GM21381 (cell line): ENCODE data around the gene LRRFIP1.
"Not testable (repeated sequence)": the region's sequence is repeated elsewhere in the genome, so short reads cannot be mapped to it uniquely, and the experiment has no call there.

Experiments used
- ATAC-seq: cut with Tn5 transposase; IDR thresholded peaks from one replicate; pipeline ENCODE4 v1.9.1; 2021; ENCODE audit warnings: mild to moderate bottlenecking, moderate library complexity; ENCODE audit not compliant: unreplicated experiment

The LRRFIP1 gene, protein sequence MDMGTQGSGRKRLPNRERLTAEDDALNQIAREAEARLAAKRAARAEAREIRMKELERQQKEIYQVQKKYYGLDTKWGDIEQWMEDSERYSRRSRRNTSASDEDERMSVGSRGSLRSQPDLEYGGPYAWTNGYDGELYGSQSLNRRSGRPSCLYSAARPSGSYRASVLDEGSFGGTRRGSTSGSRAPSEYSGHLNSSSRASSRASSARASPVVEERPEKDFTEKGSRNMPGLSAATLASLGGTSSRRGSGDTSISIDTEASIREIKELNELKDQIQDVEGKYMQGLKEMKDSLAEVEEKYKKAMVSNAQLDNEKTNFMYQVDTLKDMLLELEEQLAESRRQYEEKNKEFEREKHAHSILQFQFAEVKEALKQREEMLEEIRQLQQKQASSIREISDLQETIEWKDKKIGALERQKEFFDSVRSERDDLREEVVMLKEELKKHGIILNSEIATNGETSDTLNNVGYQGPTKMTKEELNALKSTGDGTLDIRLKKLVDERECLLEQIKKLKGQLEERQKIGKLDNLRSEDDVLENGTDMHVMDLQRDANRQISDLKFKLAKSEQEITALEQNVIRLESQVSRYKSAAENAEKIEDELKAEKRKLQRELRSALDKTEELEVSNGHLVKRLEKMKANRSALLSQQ

DNA sequence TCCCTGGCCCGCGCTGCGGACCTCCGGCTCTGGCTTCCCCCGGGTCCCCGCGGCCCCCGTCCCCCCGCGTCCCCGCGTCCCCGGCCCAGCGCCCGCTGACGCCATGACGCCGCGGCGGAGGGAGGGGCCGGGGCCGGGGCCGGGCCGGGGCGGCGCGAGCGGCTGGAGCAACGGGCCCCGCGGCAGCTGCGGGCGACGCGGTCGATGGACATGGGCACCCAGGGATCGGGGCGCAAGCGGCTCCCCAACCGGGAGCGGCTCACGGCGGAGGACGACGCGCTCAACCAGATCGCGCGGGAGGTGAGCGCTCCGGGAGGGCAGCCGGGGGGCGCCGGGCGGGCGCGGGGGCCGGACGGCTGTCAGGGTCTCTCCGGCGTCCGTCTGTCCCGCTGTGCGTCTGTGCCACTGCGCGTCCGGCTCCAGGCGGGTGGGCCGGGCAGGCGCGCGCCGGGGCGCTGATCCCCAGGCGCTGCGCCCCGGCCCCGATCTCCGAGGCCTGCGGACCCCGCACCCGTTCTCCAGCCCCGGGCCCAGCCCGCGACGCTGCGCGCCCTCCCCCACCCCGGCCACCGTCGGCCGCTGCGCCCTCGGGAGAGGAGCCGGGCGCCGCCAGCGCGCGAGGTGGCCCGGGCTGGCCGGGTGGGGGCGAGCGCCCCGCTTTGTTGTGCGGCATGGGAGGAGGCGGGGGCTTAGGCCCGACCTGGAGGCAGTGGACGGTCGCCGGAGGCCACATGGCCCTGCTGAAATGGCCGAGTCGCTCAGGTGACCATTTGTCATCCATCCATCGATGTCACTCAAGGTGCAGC, at the start of gene LRRFIP1:
TSS of gene LRRFIP1 (plus strand) at position 147 of the 806 bp plus-strand sequence. CDS start at position 205, 58 bp downstream.
- ATAC-seq, result no peak

DNA sequence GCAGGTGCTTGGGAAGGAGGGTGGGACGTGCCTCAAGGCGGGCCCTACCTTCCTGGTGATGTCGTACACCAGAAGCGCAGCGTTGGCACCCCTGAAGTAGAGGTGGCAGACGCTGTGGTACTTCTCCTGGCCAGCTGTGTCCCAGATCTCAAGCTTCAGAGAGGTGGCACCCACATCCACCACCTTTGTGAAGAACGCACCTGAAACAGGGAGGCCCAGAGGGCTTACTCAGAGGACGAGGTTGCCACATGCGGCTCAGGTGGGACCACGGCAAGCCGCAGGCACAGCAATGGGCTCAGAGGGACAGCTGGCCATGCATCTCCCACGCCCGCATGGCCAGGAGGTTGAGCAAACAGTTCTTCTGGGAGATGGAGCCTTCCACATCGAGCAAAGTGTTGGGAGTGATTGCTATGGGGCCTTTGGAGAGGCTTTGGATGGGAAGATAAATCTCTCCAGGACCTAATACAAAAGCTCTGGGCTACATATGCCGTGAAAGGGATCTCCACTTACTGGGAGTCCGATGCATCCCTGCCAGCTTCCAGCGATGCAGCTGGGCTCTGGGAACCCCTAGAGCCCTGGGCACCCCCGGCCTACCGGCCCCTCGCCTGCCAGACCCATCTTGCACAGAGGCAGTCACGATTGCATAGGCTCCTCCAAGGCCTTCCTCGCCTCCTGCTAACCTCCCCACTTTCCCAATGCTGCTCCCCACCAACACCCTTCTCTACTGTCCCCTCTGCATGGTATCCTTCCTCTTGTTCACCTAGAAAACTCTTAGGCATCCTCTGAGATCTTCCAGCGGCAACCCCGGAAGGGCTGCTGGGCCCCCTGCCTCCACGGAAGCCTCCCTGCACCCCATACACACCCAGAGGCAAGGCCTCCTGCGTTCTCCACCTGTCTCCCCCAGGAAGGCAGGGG, 49.2 kb upstream of the LRRFIP1 start:
- no peak for ATAC-seq

DNA sequence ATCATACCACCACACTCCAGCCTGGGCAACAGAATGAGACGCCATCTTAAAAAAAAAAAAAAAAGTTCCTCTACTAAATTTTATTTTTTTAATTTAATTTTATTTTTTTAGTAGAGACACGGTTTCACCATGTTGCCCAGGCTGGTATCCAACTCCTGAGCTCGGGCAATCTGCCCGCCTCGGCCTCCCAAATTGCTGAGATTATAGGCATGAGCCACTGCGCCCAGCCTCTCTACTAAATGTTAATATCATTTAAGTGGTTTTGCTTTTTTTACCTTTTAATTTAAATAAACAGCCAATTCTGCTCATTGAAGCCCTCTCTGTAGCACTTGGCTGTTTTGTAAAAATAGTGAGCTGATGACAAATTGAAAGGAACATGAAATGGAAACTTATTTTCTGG, 46.1 kb upstream of the LRRFIP1 start:
- no peak for ATAC-seq

DNA sequence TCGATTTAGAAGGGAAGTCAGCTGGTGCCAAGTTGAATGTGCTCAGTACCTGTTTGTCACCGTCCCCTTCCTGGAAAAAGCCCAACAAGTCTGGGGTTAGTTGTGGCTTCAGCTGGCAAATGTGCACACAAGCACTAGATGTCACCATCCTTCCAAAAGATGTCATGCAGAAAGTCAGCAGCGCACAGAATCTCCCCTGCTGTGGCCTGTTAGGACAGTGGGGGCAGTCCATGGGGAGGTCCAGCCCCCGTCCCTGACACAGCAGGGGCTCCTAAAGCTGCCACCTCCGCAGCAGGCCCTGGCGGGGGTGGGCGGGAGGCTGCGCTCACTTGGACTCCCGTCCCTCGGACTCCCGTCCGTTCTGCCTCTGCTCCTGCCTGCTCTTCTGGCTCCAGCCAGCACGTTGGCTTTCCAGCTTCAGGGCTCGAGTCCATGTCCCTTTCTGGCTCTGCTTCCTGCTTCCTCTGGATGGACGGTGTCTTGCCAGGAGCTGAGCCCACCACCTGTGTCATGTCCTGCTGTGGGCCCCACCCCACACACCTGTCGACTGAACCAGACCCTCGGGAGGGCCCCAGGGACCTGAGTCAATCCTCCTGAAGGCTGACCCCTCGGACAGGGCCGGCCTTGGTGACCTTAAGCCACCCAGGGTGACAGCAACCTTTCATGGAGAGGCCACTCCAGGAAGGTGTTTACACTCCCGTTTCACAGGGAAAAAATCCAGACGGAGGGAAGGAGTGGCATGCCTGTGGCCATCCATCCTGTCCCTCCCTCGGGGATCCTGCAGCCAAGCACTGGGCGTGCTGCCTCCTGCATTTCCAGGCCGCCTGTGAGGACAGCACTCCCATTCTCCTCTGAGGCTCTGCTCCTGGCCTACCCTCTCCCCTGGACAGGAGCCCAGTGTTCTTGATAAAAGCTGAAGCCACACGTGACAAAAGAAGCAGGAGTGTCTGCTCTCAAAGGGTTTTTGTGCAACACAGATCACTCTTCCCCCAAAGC, 45.3 kb upstream of the LRRFIP1 start:
- no peak for ATAC-seq

DNA sequence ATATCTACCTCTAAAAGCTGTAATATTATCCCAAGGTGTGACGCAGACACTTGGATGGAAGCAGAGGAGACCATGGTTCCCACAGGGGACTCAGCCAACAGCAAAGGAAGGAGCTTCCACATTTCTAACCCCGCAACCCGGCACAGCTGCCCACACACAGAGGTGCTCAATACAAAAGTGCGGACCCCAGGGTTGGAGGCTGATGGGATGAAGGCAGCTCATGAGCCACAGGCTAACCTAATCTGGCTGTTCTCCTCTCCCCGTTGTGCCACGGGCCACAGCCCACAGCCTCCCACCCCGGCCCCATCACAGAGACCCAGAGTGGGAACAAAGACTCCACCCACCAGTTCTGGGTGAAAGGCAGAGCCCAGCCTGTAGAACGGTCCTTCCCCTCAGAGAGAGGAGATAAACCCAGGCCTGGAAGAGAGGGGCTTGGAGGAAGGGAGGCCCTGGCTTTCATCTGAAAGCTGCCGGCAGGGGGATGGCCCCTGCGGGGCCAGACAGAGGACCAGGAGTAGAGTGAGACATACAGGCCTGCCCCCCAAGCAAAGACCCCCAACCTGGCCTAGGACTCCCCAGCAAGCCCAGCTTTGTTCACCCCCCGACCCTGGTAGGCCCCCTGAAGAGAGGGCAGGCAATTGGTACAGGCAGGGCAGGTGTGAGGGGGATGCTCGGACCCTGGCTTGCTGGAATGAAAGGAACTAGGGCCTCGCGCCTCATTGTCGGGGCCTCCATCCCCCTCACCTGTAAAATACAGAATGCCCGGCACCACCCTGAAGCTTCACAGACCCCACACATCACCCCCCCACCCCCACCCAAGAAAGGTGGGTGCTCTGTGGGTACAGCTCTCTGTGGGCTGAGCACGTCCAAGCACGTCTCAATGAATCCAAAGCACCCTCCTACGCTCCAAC, 43.7 kb upstream of the LRRFIP1 start:
- no peak for ATAC-seq

DNA sequence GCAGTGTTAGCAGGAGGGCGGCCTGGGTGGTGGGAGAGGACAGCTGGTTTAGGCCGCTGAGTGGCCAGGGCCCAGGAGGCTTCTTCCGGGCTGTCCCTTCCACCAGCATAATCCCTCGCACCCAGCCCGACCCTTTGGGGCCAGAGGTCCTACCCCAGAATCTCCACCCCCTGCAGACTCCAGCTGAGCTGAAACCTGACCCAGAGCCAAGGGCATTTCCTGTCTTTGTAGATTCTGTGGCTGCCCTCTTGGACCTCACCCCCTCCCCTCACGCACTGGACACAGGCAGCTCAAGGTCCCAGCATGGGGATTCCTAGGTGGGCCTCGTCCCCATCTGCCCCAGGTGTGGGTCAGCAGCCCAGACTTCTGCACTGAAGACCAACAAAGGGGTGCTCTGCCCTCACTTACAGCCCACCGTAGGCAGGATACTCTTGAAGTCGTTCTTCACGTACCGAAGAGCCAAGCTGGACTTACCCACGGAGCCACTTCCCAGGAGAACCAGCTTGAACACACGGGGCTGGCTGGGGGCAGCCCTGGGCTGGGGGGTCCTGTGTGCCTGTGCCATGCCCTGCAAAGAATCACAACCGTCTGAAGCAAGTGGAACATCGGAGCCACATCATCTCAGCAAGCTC, 41.7 kb upstream of the LRRFIP1 start:
- no peak for ATAC-seq

DNA sequence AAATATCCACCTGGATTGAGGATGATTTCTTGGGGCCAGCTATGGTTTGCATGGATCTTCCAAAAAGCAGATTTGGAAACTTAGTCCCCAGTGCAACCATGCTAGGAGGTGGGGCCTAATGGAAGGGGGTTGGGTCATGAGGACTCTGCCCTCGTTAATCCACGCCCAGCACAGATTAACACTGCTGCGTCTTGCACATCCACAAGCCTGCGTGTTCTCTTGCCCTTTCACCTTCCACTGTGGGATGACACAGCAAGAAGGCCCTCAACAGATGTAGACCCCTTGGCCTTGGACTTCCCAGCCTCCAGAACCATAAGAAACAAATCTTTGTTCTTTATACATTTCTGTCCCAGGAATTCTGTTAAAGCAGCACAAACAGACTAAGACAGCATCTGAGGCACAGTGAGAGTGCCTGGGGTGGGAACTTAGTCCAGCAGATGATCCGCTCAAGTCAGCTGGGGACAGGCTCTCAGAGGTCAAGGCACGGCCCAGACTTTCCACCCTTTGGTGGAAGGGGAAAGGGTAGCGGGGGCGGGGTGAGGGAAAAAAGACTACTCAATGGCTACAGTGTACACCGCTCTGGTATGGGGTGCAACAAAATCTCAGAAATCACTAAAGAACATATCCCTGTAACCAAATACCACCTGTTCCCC, 39.2 kb upstream of the LRRFIP1 start:
- no peak for ATAC-seq

DNA sequence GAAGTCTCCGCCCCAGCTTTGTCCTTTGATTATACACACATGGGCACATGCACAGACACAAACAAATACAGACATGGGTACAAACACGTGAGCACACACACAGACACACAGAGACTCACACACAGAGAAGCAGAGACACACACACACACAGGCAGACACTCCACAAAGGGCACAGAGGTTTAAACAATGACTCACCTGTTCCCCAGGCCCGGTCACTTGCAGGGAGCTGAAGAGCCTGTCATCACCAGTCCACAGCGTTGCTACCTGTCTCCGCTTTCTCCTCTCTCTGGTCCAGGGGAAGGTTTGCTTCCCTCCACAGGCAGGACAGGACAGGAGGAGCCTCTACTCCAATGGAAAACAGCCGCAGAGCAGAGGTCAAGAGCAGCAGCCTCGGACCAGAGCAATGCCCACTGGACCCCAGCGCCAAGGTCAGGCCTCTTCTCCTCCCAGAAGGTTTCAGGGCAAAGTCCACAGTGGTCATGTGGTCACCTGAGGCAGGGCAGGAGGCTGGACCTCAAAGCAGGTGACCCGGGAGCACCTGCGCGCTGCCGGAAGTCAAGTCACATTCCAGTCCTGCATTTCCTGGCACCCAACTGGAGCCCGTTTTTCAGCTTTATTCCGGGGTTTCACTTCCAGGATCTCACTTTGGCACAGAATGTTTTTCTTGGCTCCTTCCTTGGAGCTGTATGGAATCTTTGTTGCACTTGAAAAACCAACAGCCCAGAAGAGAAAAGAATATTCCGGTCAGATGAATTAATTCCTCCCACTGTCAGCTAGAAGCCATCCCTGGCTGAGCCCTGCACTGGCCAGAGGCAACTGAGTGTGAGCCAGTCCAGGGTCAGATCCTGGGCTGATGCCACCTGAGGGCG, 36.9 kb upstream of the LRRFIP1 start, which contains the start of gene RAB17:
TSS of gene RAB17 (minus strand) at position 463 of the 869 bp plus-strand sequence. CDS start 4,580 bp downstream, outside the sequence.
- no peak for ATAC-seq

DNA sequence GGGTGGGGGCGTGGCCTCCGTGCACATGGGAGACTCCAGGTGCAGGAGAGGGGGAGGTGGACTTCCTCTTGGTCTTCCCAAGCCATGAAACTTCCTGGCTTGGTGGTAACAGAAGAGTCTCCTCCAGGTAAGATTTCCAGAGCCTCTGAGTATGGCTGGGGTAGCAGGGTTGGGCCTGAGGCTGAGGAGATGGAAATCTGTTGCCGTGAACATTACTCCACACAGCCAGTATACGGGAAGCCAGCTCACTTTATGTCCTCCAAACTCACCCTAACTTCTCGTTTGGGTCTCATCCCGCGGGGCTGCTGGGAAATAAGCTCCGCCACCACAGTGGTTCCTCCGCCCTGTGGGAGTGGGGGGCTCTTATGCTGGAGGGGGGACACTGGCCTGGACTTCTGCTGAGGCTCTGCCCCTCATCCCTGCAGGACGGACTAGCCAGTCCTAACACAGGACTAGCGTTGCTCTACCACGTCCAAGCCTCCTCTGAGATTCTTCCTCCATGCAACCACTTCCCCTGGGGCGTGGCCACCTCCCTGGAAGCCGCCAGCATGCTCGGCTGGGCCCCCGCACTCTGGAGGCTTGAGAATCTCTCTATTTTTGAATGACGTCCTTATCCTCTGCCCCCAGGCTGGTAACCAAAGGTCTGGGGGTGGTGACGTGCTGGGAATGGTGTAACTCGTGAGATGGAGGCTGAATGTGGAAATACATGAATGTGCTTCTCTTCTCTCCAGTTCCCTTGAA, 36.1 kb upstream of the LRRFIP1 start:
- no peak for ATAC-seq

DNA sequence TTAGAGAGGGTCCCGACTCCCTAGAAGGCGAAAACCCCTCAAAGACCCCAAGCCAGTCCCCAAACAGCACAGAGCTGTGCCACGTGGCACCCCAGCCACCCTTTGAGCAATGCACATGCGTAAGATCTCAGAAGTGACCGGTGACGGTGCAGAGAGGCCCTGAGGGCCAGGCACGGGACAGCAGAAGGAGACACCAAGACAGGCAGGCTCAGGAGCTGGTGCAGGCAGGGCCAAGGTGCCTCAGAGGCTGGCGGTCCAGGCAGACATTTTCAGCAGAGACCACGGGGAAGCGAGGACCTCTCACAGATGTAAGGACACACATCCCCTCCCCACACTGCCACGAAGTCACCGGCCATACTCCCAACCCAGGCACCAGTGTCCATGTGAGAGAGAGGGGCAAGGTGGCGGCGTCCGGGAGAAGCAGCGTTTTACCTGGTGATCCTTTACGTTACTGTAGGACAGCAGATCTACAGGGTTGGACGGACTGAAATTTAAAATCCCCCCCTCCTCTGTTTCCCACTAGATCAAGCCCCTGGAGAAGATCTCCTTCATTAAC, 34.9 kb upstream of the LRRFIP1 start:
- no peak for ATAC-seq

DNA sequence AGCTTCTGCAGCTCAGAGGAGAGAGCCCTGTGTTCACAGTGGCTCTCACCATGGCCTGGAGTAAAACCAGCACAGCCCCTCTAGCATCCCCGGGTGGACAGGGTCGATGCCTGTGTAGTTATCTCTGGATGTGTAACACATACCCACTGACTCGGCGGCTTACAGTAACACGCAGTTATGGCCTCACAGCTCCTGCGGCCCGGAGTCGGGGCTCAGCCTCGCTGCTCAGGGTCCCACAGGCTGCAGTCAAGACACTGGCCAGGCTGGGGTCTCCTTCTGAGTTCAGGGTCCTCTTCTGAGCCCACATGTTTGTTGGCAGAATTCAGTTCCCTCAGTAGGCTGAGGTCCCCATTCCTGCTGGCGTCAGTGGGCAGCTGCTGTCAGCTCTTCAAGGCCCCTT, 34.4 kb upstream of the LRRFIP1 start:
- ATAC-seq, result no peak

DNA sequence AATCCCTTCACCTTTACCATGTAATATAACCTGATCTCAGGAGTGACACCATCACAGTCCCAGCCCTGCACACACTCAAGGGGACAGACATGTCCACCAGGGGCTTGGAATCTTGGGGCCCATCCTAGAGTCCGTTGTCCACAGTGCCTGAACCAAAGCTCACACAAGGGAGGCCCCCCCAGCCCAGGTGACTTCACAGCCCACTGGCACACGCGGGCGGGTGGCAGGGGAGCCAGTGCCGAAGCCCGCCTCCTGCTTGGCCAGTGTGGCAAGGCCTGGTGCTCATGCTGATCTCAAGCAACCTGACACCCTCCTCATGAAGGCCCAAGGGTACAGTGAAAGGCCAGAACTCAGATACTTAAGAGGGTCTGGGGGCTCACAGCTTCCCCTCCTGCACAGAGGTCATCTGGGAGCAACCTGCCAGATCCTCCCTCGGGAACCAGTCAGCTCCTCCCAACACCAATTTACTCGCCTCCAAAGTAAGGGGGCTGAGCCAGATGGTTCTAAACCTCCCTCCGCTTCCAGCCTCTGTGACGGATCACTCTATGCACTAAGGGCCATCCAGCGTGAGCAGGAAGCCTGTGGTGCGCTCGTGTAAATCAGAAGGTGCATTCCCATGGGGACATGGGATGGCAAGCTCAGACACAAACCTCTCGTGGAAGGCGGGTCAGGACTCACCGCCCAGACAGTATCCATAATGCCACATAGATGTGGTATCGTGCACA, 33.6 kb upstream of the LRRFIP1 start:
- ATAC-seq, result no peak

DNA sequence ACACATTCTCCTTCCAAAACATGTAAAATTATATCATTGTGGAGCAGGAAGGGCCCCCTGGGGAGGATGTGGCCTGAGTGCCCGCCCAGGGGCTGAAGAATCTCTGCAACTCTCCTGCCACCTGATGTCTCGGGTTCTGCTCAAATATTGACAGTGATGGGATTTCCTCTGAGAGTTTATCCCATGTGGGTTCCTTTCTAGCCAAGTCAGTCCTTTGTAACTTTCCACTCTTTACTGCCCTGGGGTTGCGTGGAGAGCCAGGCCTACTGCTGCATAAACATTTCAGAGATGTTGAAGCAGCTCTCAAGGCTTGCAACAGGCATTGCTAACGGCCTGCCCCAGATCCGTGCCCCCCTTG, 32.9 kb upstream of the LRRFIP1 start:
- no peak for ATAC-seq

DNA sequence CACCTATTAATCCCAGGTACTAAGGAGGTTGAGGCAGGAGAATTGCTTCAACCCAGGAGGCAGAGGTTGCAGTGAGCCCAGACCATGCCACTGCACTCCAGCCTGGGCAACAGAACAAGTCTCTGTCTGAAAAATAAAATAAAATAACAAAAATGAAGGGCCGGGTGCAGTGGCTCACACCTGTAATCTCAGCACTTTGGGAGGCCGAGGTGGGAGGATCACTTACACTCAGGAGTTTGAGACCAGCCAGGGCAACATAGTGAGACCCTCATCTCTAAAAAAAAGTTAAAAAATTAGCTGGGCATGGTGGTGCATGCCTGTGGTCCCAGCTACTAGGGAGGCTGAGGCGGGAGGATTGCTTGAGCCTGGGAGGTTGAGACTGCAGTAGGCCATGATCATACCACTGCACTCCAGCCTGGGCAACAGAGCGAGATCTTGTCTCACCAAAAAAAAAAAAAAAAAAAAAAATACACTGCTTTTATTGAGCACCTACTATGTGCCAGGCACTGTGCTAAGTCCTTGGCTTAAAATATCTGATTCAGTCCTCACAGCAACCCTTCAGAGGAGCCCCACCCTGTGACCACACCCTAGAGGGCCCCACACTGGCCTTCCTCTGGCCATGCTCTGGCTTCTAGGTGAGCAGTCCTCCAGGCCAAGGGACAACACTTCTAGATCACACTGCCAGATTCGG, 31.4 kb upstream of the LRRFIP1 start:
- ATAC-seq, result not testable (repeated sequence)
